Parathyroid adenoma (tissue), 2 donors: Measurements from ENCODE around the gene CLPSL1.

Experiments used
- H2AFZ ChIP-seq: fragments of 300-600 bp; sonication (generic); one replicate; pipeline ENCODE4 v1.7.0; 2017; ENCODE audit warnings: antibody characterized with exemption, mild to moderate bottlenecking
- H3K27ac ChIP-seq: fragments of 300-600 bp; sonication (generic); one replicate; pipeline ENCODE4 v1.7.0; 2017
- H3K27me3 ChIP-seq: fragments of 300-600 bp; sonication (generic); one replicate; pipeline ENCODE4 v1.7.0; 2017; ENCODE audit warnings: low read length; ENCODE audit not compliant: control insufficient read depth, insufficient read depth
- H3K36me3 ChIP-seq: fragments of 300-600 bp; sonication (generic); one replicate; pipeline ENCODE4 v1.7.0; 2017; ENCODE audit warnings: low read length; ENCODE audit not compliant: control insufficient read depth, insufficient read depth
- H3K4me1 ChIP-seq: fragments of 300-600 bp; sonication (generic); one replicate; pipeline ENCODE4 v1.7.0; 2017; ENCODE audit warnings: control low read depth
- H3K4me2 ChIP-seq: fragments of 300-600 bp; sonication (generic); one replicate; pipeline ENCODE4 v1.7.0; 2017; ENCODE audit warnings: low read length
- H3K4me3 ChIP-seq: fragments of 300-600 bp; sonication (generic); one replicate; pipeline ENCODE4 v1.7.0; 2017; ENCODE audit warnings: low read depth, low read length
- H3K79me2 ChIP-seq: fragments of 300-600 bp; sonication (generic); one replicate; pipeline ENCODE4 v1.7.0; 2017; ENCODE audit warnings: control low read depth
- H3K9ac ChIP-seq: fragments of 300-600 bp; sonication (generic); one replicate; pipeline ENCODE4 v1.7.0; 2017; ENCODE audit warnings: mild to moderate bottlenecking
- H3K9me3 ChIP-seq: fragments of 300-600 bp; sonication (generic); one replicate; pipeline ENCODE4 v1.7.0; 2017; ENCODE audit warnings: low read length; ENCODE audit not compliant: control insufficient read depth
- CTCF ChIP-seq: fragments of 300-600 bp; sonication (generic); IDR thresholded peaks from one replicate; pipeline ENCODE4 v1.7.0; 2017; ENCODE audit warnings: antibody characterized with exemption, mild to moderate bottlenecking
- donor health status: primary hyperparathyroidism.

CLPSL1 gene

DNA sequence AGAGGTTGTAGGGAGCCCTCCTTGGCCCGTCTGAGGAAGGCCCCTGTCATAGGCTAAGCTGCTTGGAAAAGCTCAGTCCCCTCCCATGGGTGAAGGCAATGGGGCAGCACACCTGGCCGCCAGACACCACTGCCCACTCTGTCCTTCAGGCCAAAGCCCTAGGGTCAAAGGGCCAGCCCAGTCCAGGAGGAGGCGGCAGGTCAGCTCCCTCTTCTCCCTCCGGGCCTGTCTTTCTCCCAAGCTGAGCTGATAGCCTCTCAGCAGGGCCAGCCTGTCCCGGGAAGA lies 9.5 kb upstream of the CLPSL1 start:
- Histone ChIP-seq H3K36me3 (no peaks in the 10 kb centered on the region), H3K9ac (no peak overlapping the region), H3K27ac (no peak overlapping the region), H3K4me1 (no peaks in the 10 kb centered on the region), H3K27me3 (no peaks in the 10 kb centered on the region), H3K9me3 (no peaks in the 10 kb centered on the region), H3K4me2 (no peak overlapping the region), H2AFZ (no peak overlapping the region), H3K79me2 (no peaks in the 10 kb centered on the region), H3K4me3 (no peak overlapping the region)
- TF ChIP-seq CTCF: no peak

GRCh38 chr6:35774116-35774794 lies 6.6 kb upstream of the CLPSL1 start:
- H3K36me3 ChIP-seq: no peaks in the 10 kb centered on the region
- no peak overlapping the region for H3K4me2 ChIP-seq
- H3K9ac ChIP-seq: no peak overlapping the region
- no peaks in the 10 kb centered on the region for H3K27me3 ChIP-seq
- H3K27ac ChIP-seq: no peak overlapping the region
- no peak overlapping the region for H2AFZ ChIP-seq
- no peaks in the 10 kb centered on the region for H3K9me3 ChIP-seq
- H3K79me2 ChIP-seq: no peaks in the 10 kb centered on the region
- no peak for TF ChIP-seq CTCF
- H3K4me1 ChIP-seq: no peaks in the 10 kb centered on the region
- H3K4me3 ChIP-seq: no peak overlapping the region

- TF ChIP-seq CTCF: no peak
- no peak overlapping the region for H3K27ac ChIP-seq
- no peaks in the 10 kb centered on the region for H3K9me3 ChIP-seq
- H3K9ac ChIP-seq: no peak overlapping the region
- no peak overlapping the region for H3K4me2 ChIP-seq
- H2AFZ ChIP-seq: no peak overlapping the region
- no peak overlapping the region for H3K4me3 ChIP-seq
- no peaks in the 10 kb centered on the region for H3K79me2 ChIP-seq
- no peaks in the 10 kb centered on the region for H3K27me3 ChIP-seq
- no peaks in the 10 kb centered on the region for H3K36me3 ChIP-seq
- H3K4me1 ChIP-seq: no peaks in the 10 kb centered on the region
These were observed 5.8 kb upstream of the CLPSL1 start for GRCh38 chr6:35775031-35775430.

- H3K4me2 ChIP-seq: peak within 1 kb of the TSS; percentile 69
- H3K36me3 ChIP-seq: no peaks in the 10 kb centered on the region
- no peaks in the 10 kb centered on the region for H3K27me3 ChIP-seq
- peak within 1 kb of the TSS; percentile 71 for H2AFZ ChIP-seq
- no peaks in the 10 kb centered on the region for H3K4me1 ChIP-seq
- no peaks in the 10 kb centered on the region for H3K79me2 ChIP-seq
- H3K4me3 ChIP-seq: no peak within 1 kb of the TSS
- H3K9me3 ChIP-seq: no peaks in the 10 kb centered on the region
- TF ChIP-seq CTCF: no peak
- H3K9ac ChIP-seq: no peak within 1 kb of the TSS
- no peak within 1 kb of the TSS for H3K27ac ChIP-seq
These were observed 4.2 kb upstream of the CLPSL1 start, which contains the start of gene CLPSL2 for GRCh38 chr6:35776364-35777215. TSS of gene CLPSL2 (plus strand) at chr6:35776598. CDS start at chr6:35776619, 21 bp downstream.
